Activated naive CD8-positive, alpha-beta T cell treated with anti-CD3 and anti-CD28 coated beads, Interleukin-2, amount 10 ng/mL, durations not matched to agents 7 days and 5 days (primary cell): ENCODE data around the gene MYEOV. TPM values are rescaled to one million over a fixed set of nuclear protein-coding genes. Genes with fewer than 3 reads are reported as not detected.

Experiments
- ATAC-seq: fragments of 150-1000 bp; cut with Tn5 transposase; one replicate; pipeline ENCODE4 v1.10.0; 2021; ENCODE audit warnings: low read depth, moderate library complexity
- POLR2A ChIA-PET: fragments of 350-600 bp; sonication (Branson Sonifier 250); formaldehyde crosslinking; loops from one replicate; lab custom pipeline; 2021; ENCODE audit warnings: antibody characterized with exemption; lab: Charles Lee
- DNase-seq: peaks from one replicate; pipeline ENCODE4 v3.0.0; 2021
- H3K27ac Mint-ChIP-seq: one replicate; pipeline ENCODE4 v1.8.0; 2022; ENCODE audit warnings: mild to moderate bottlenecking, mixed read lengths
- H3K27me3 Mint-ChIP-seq: one replicate; pipeline ENCODE4 v1.8.0; 2022; ENCODE audit warnings: mild to moderate bottlenecking, moderate library complexity, mixed read lengths
- H3K36me3 Mint-ChIP-seq: one replicate; pipeline ENCODE4 v1.8.0; 2021; ENCODE audit warnings: mild to moderate bottlenecking, mixed read lengths
- H3K4me1 Mint-ChIP-seq: one replicate; pipeline ENCODE4 v1.8.0; 2021; ENCODE audit warnings: mixed read lengths
- H3K4me3 Mint-ChIP-seq: one replicate; pipeline ENCODE4 v1.8.0; 2022; ENCODE audit warnings: mild to moderate bottlenecking, moderate library complexity, mixed read lengths
- H3K9me3 Mint-ChIP-seq: one replicate; pipeline ENCODE4 v1.8.0; 2021; ENCODE audit warnings: mixed read lengths
- total RNA-seq, 2 experiments: library from RNA; stranded (reverse); gene quantifications; one replicate each; pipeline ENCODE4 v1.2.3, GENCODE V29; 2021

MYEOV gene
- total RNA-seq, 2 experiments from 2014 or later: not detected

- peaks cover 2% of the 10 kb centered on the region for H3K27me3 Mint-ChIP-seq
- peaks cover 18% of the 10 kb centered on the region for H3K4me1 Mint-ChIP-seq
- no peak overlapping the region for H3K27ac Mint-ChIP-seq
- ATAC-seq: no peak
- H3K36me3 Mint-ChIP-seq: peaks cover 4% of the 10 kb centered on the region
- H3K4me3 Mint-ChIP-seq: no peak overlapping the region
- POLR2A ChIA-PET: no interaction called here
- no peak for DNase-seq
- H3K9me3 Mint-ChIP-seq: peaks cover 5% of the 10 kb centered on the region
Measured at GRCh38 chr11:69339983-69340565, 46.1 kb downstream of the MYEOV start.

GRCh38 chr11:69342588-69343330 lies 48.8 kb downstream of the MYEOV start:
- POLR2A ChIA-PET: no interaction called here
- no peak overlapping the region for H3K27ac Mint-ChIP-seq

DNA sequence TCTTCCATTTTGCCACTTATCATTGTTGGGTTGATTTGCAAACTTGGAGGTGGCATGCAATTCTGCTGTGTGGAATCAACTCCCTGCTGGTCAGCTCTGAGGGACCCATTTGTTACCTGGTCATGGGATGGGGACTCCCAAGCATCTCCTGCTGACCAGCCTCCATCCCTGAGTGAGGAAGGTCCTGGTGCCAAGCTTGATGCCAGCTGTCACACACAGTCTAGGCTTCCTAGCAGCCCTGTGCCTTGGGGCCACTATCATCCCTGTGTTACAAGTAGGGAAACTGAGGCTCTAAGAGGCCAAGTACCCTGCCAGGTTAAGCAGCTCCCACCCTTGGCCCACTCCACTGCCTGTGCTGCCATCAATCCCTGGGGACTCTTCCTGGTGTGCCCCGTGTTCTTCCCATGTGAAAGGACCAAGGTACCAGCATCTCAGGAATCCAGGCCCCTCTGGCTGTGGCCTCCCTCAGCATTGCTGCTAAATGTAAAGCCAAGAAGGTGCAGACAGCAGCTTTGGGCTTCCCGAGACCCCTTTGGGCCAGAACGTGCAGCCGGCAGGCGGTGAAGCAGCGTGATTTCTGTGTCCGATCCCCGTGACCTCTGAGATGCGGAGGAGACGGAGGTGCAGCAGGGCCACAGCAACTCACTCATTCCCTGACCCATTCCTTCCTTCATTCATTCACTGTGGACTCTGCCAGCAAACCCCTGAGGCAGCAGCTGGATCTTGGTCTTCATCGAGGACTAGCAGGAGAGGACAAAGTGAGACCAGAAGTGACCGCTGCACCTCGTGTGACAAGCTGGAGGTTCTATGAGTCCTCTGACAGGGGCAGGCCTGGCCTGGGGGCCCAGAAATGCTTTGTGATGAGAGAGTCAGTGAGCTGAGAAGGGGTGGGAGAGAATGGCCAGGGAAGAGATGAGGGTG lies 49.7 kb downstream of the MYEOV start:
- peaks cover 6% of the 10 kb centered on the region for H3K27me3 Mint-ChIP-seq
- H3K4me3 Mint-ChIP-seq: no peak overlapping the region
- POLR2A ChIA-PET: no interaction called here
- peaks cover 6% of the 10 kb centered on the region for H3K4me1 Mint-ChIP-seq
- H3K27ac Mint-ChIP-seq: no peak overlapping the region
- peaks cover 7% of the 10 kb centered on the region for H3K9me3 Mint-ChIP-seq
- ATAC-seq: no peak
- H3K36me3 Mint-ChIP-seq: peaks cover 6% of the 10 kb centered on the region
- no peak for DNase-seq

More at GRCh38 chr11:69342588-69343330, 48.8 kb downstream of the MYEOV start:
- Mint-ChIP-seq H3K36me3 (peaks cover 4% of the 10 kb centered on the region), H3K9me3 (peaks cover 5% of the 10 kb centered on the region), H3K4me1 (peaks cover 10% of the 10 kb centered on the region), H3K4me3 (no peak overlapping the region), H3K27me3 (peaks cover 4% of the 10 kb centered on the region)
- DNase-seq (no peak), ATAC-seq (no peak)

- Mint-ChIP-seq H3K27me3 (peaks cover 9% of the 10 kb centered on the region), H3K4me3 (no peak overlapping the region), H3K4me1 (no peaks in the 10 kb centered on the region), H3K36me3 (peaks cover 4% of the 10 kb centered on the region), H3K27ac (no peak overlapping the region), H3K9me3 (peaks cover 8% of the 10 kb centered on the region)
- POLR2A ChIA-PET: no interaction called here
- no peak for DNase-seq
- ATAC-seq: no peak
Measured at GRCh38 chr11:69344570-69345145, 50.7 kb downstream of the MYEOV start.

Other genes with a start within 250 kb of the MYEOV start
- gene TPCN2, start 245.2 kb upstream of the MYEOV start, total RNA-seq: 10 to 100 TPM; 21.4 to 22.1 TPM
- gene SMIM38, start 138.2 kb upstream of the MYEOV start, total RNA-seq: under 1 TPM; 0.25 to 0.31 TPM
- not detected for gene LINC01488, start 187.5 kb downstream of the MYEOV start, total RNA-seq